Measurements from ENCODE around the gene CCDC159.
"Not testable (repeated sequence)": the region's sequence is repeated elsewhere in the genome, so short reads cannot be mapped to it uniquely, and the experiment has no call there.

The CCDC159 gene

GRCh38 chr19:11346104-11346940 is at the start of gene CCDC159, which contains the start of gene TMEM205:
CCDC159 (plus strand) TSS chr19:11346519; CDS start chr19:11346607, 88 bp downstream.
TMEM205 (minus strand) TSS chr19:11346268; CDS start chr19:11345619, 649 bp downstream.
- peak; percentile 95 to 97 for DNase-seq (ENCODE audit: low read depth in 2 of 2)

GRCh38 chr19:11299946-11300810 is 46.1 kb upstream of the CCDC159 start:
- no peak for DNase-seq (ENCODE audit: low read depth in 2 of 2)

GRCh38 chr19:11300811-11301120 is 45.6 kb upstream of the CCDC159 start:
- DNase-seq (ENCODE audit: low read depth in 2 of 2), result no peak

GRCh38 chr19:11304936-11305335 is 41.4 kb upstream of the CCDC159 start:
- DNase-seq (ENCODE audit: low read depth in 2 of 2), result no peak

- DNase-seq (ENCODE audit: low read depth in 2 of 2), result no peak
Measured at GRCh38 chr19:11306337-11306736, 40.0 kb upstream of the CCDC159 start.

GRCh38 chr19:11320278-11320995 is 25.9 kb upstream of the CCDC159 start:
- not testable (repeated sequence) for DNase-seq (ENCODE audit: low read depth in 2 of 2)

GRCh38 chr19:11321191-11322126 is 24.9 kb upstream of the CCDC159 start:
- DNase-seq (ENCODE audit: low read depth in 2 of 2), result no peak

- DNase-seq (ENCODE audit: low read depth in 2 of 2), result no peak
Measured at GRCh38 chr19:11322269-11323024, 23.9 kb upstream of the CCDC159 start.

GRCh38 chr19:11323601-11324078 is 22.7 kb upstream of the CCDC159 start:
- no peak for DNase-seq (ENCODE audit: low read depth in 2 of 2)

- DNase-seq (ENCODE audit: low read depth in 2 of 2), result no peak
Measured at GRCh38 chr19:11324079-11324661, 22.1 kb upstream of the CCDC159 start.

GRCh38 chr19:11324748-11325389 is 21.4 kb upstream of the CCDC159 start:
- DNase-seq (ENCODE audit: low read depth in 2 of 2), result no peak

- DNase-seq (ENCODE audit: low read depth in 2 of 2), result no peak
Measured at GRCh38 chr19:11325544-11325943, 20.8 kb upstream of the CCDC159 start.

GRCh38 chr19:11330127-11330526 is 16.2 kb upstream of the CCDC159 start:
- DNase-seq (ENCODE audit: low read depth in 2 of 2), result no peak

- no peak for DNase-seq (ENCODE audit: low read depth in 2 of 2)
Measured at GRCh38 chr19:11331502-11331901, 14.8 kb upstream of the CCDC159 start.

GRCh38 chr19:11332822-11333221 is 13.5 kb upstream of the CCDC159 start:
- DNase-seq (ENCODE audit: low read depth in 2 of 2), result no peak

GRCh38 chr19:11333838-11334237 is 12.5 kb upstream of the CCDC159 start:
- not testable (repeated sequence) for DNase-seq (ENCODE audit: low read depth in 2 of 2)

GRCh38 chr19:11335449-11336146 is 10.7 kb upstream of the CCDC159 start:
- DNase-seq (ENCODE audit: low read depth in 2 of 2), result no peak

- no peak for DNase-seq (ENCODE audit: low read depth in 2 of 2)
Measured at GRCh38 chr19:11337080-11337479, 9.2 kb upstream of the CCDC159 start.

GRCh38 chr19:11338121-11338520 is 8.2 kb upstream of the CCDC159 start:
- no peak for DNase-seq (ENCODE audit: low read depth in 2 of 2)

All from stimulated activated CD8-positive, alpha-beta memory T cell treated with anti-CD3 and anti-CD28 coated beads, Interleukin-7, amount 100 ng/mL, for 1 hour (primary cell).